ENCODE data around the gene CEP95. TPM values are rescaled to one million over a fixed set of nuclear protein-coding genes. Genes with fewer than 3 reads are reported as not detected.

Gene CEP95
- total RNA-seq, 1 experiment from 2014 or later = 77.0 TPM

- H3K27me3 ChIP-seq (ENCODE audit: insufficient read depth, low read length) = no peaks in the 10 kb centered on the region
- no peaks in the 10 kb centered on the region for H3K4me1 ChIP-seq (ENCODE audit: control insufficient read depth in 1 of 2, insufficient read depth in 2 of 2, low read length in 2 of 2)
- H3K9me2 ChIP-seq (ENCODE audit: insufficient read depth) = no peaks in the 10 kb centered on the region
- DNase-seq (ENCODE audit: low read depth, low spot score) = no peak
- no peaks in the 10 kb centered on the region for H4K20me1 ChIP-seq (ENCODE audit: insufficient read depth)
- peaks cover 44 to 62% of the 10 kb centered on the region in 2 experiments for H3K36me3 ChIP-seq (ENCODE audit: control insufficient read depth in 1 of 2, insufficient read depth in 2 of 2, low read length in 2 of 2)
- H3K9ac ChIP-seq (ENCODE audit: low read length) = no peak overlapping the region
- no peak overlapping the region for H3K4me2 ChIP-seq (ENCODE audit: low read length)
- ChIA-PET CTCF (interaction anchor here (0.6 kb wide), 1 partner anchor 164 kb away, joined by 3 read pairs; no protein-coding TSS in a partner anchor), POLR2A (interaction anchor here (1.5 kb wide), 1 partner anchor 8 kb away, joined by 4 read pairs; no protein-coding TSS in a partner anchor), RAD21 (ENCODE audit: low non-redundant PET in 1 of 2, low total read pairs in 2 of 2, uncharacterized antibody in 2 of 2, unreplicated experiment in 2 of 2) (no interaction called here)
- H3K27ac ChIP-seq (ENCODE audit: low read depth, low read length) = no peak overlapping the region
- intact Hi-C loops (cut with micrococcal nuclease) = no loop called here
- no peaks in the 10 kb centered on the region for H3K9me3 ChIP-seq (ENCODE audit: control insufficient read depth in 1 of 2, insufficient read depth in 1 of 2, low read depth in 1 of 2, low read length in 2 of 2)
- ATAC-seq = no peak; the same call in 1 of the 2 replicates
- no peak overlapping the region for H2AFZ ChIP-seq (ENCODE audit: low read depth, low read length, poor library complexity, severe bottlenecking)
- TF ChIP-seq POLR2AphosphoS5 (IDR thresholded peaks at IDR 0.05; ENCODE audit: low read depth, low read length) = 0 out of 2 replicates have a peak, but pooled peaks have one; percentile 12
- TF ChIP-seq EZH2phosphoT487 (IDR thresholded peaks at IDR 0.05; ENCODE audit: borderline replicate concordance) = no peak
- no peak overlapping the region for H3K4me3 ChIP-seq (replicated peaks in 1 of 2; ENCODE audit: low read depth in 1 of 2, low read length in 2 of 2)
- BruUV-seq (replicated peaks) = no TSS peak
- peaks cover 59% of the 10 kb centered on the region; the same call in 1 of the 2 replicates for H3K79me2 ChIP-seq (ENCODE audit: insufficient read depth, low read length)
These were observed 65.9 kb downstream of the CEP95 start for GRCh38 chr17:64572682-64573154.

GRCh38 chr17:64573214-64573613, 66.4 kb downstream of the CEP95 start:
- intact Hi-C loops (cut with micrococcal nuclease) = no loop called here

More at GRCh38 chr17:64573214-64573613, 66.4 kb downstream of the CEP95 start:
- no TSS peak for BruUV-seq (replicated peaks)
- ChIA-PET CTCF (no interaction called here), POLR2A (no interaction called here), RAD21 (ENCODE audit: low non-redundant PET in 1 of 2, low total read pairs in 2 of 2, uncharacterized antibody in 2 of 2, unreplicated experiment in 2 of 2) (no interaction called here)
- no peak overlapping the region for H3K4me2 ChIP-seq (ENCODE audit: low read length)
- H3K9ac ChIP-seq (ENCODE audit: low read length) = no peak overlapping the region
- no peaks in the 10 kb centered on the region for H3K9me2 ChIP-seq (ENCODE audit: insufficient read depth)
- ATAC-seq = 0 out of 2 replicates have a peak, but pooled peaks have one; percentile 23
- H3K4me3 ChIP-seq (replicated peaks in 1 of 2; ENCODE audit: low read depth in 1 of 2, low read length in 2 of 2) = no peak overlapping the region
- H3K27ac ChIP-seq (ENCODE audit: low read depth, low read length) = no peak overlapping the region
- peaks cover 45 to 61% of the 10 kb centered on the region in 2 experiments for H3K36me3 ChIP-seq (ENCODE audit: control insufficient read depth in 1 of 2, insufficient read depth in 2 of 2, low read length in 2 of 2)
- H3K9me3 ChIP-seq (ENCODE audit: control insufficient read depth in 1 of 2, insufficient read depth in 1 of 2, low read depth in 1 of 2, low read length in 2 of 2) = no peaks in the 10 kb centered on the region
- H2AFZ ChIP-seq (ENCODE audit: low read depth, low read length, poor library complexity, severe bottlenecking) = no peak overlapping the region
- H3K4me1 ChIP-seq (ENCODE audit: control insufficient read depth in 1 of 2, insufficient read depth in 2 of 2, low read length in 2 of 2) = no peaks in the 10 kb centered on the region
- DNase-seq (ENCODE audit: low read depth, low spot score) = no peak
- peaks cover 59% of the 10 kb centered on the region; the same call in 1 of the 2 replicates for H3K79me2 ChIP-seq (ENCODE audit: insufficient read depth, low read length)
- no peaks in the 10 kb centered on the region for H3K27me3 ChIP-seq (ENCODE audit: insufficient read depth, low read length)
- no peaks in the 10 kb centered on the region for H4K20me1 ChIP-seq (ENCODE audit: insufficient read depth)
- no peak for TF ChIP-seq MAX (IDR thresholded peaks at IDR 0.05)
- TF ChIP-seq ZFX (IDR thresholded peaks at IDR 0.05) = no peak
- TF ChIP-seq ELF1 (IDR thresholded peaks at IDR 0.05; ENCODE audit: borderline replicate concordance, low read depth) = no peak
- no peak for TF ChIP-seq FOSL1 (IDR thresholded peaks at IDR 0.05; ENCODE audit: low read depth)

Measured in HCT116 (cell line).